NCI-H1694 (cell line): ENCODE results near the gene ZDHHC16.

Experiments used
- DNase-seq: peaks from one replicate; lab custom pipeline; 2025; lab: John Stamatoyannopoulos, UW

Gene ZDHHC16

GRCh38 chr10:97479939-97480338 lies 34.0 kb downstream of the ZDHHC16 start:
- no peak for DNase-seq

DNA sequence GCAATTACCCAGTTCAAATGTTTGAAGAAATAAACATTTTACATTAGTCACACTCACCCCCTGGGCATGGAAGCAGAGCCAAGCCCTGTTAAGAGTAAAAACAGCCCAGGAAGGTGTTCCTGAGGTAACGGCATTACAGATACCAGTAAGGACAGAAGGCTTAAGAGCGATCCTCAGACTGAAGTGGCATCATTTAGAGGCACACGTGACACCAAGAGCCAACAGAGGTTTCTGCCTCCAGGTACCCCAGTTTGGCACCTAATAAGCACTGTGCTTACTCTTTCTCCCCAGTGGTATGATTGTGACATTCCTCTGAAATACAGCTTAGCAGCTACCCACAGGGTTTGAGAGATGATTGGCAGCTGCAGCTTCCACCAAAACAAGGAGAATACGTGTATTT lies 35.1 kb downstream of the ZDHHC16 start:
- DNase-seq: no peak

DNA sequence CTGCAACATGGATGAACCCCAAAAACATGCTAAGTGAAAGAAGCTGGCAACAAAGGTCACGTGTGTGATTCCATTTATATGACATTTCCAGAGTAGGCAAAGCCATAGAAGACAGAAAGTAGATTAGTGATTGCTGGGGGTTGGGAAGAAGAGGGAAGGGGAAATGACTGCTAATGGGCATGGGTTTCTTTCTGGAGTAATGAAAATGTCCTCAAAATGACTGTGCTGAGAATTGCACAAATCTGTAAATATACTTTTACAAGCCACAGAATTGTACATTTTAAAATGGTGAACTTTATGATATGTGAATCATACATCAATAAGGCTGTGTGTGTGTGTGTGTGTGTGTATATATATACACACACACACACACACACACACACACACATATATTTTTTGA lies 36.4 kb downstream of the ZDHHC16 start:
- DNase-seq: no peak

- DNase-seq: no peak
Measured at GRCh38 chr10:97483506-97483905, 37.5 kb downstream of the ZDHHC16 start.

DNA sequence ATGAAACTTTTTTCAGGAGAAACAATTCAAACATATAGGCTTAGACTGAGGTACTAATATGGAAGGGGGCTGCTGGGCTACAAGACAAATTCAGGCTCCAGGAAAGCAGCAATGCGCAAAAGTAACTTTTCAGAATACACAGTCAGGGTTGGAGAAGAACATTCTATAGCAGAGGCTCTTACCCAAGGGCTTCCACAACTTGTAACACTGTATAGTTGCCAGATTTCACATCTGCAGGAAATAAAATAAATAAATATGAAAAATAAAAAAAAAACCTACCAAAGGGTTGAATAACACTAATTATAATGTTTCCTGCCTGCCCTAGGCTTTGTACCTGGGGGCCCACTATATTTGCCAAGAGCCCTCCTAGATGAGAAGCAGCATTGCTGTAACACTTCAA lies 37.9 kb downstream of the ZDHHC16 start:
- no peak for DNase-seq

DNA sequence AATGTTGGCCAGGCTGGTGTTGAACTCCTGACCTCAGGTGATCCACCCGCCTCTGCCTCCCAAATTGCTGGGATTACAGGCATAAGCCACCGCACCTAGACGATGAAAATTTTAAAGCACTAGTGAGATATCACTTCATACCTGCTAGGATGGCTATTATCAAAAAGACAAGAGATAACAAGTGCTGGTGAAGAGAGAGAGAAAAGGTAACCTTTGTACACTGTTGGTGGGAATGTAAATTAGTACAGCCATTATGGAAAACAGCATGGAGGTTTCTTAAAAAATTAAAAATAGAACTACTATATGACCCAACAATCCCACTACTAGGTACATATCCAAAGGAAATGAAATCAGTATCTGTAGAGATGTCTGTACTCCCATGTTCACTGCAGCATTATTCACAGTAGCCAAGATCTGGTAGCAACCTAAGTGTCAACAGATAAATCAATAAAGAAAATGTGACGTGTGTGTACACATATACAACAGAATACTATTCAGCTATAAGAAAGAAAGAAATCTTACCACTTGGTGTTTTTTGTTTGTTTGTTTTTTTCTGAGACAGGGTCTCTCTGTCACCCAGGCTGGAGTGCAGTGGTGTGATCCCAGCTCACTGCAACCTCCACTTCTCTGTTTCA lies 39.8 kb downstream of the ZDHHC16 start:
- DNase-seq: no peak

DNA sequence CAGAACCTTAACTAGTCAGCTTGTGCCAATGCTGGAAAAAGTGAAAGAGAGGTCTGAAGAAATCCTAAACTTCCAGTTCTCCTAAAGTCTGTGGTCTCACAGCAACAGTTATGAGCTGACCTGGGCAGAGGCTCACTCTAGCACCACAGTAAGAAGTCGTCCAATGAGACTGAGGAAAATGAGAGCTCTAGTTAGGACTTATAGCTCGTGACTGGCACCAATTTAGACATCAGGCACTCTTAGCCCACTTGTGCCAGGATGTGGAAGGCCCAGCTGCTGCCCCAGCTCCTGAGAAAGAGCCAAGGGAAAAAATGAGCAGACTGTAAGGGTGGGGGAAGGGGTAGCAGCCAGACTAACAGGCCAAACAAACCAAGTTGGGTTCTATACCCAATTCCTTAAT lies 44.6 kb downstream of the ZDHHC16 start:
- DNase-seq: peak; percentile 8

DNA sequence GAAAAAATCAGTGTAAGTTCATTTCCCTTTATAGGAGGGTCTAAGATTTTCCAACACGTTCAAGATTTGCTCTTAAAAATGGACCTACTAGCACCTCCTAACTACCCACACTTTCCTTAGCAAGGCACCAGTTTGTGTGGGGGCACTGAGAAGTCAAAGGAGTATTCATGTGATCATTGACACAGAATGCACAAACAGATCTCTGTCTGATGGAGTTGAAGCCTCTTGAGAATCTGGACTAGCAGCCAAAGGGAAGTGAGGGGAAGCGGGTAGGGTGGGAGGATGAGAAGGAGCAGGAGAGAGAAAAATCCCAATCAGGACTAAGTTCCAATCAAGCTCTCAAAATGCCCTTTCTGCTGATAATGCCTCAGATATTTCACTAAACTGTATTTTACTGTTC lies 48.2 kb downstream of the ZDHHC16 start:
- DNase-seq: no peak

GRCh38 chr10:97494863-97495506 lies 49.0 kb downstream of the ZDHHC16 start:
- DNase-seq: no peak

GRCh38 chr10:97497572-97498075 lies 51.6 kb downstream of the ZDHHC16 start:
- DNase-seq: peak; percentile 30

DNA sequence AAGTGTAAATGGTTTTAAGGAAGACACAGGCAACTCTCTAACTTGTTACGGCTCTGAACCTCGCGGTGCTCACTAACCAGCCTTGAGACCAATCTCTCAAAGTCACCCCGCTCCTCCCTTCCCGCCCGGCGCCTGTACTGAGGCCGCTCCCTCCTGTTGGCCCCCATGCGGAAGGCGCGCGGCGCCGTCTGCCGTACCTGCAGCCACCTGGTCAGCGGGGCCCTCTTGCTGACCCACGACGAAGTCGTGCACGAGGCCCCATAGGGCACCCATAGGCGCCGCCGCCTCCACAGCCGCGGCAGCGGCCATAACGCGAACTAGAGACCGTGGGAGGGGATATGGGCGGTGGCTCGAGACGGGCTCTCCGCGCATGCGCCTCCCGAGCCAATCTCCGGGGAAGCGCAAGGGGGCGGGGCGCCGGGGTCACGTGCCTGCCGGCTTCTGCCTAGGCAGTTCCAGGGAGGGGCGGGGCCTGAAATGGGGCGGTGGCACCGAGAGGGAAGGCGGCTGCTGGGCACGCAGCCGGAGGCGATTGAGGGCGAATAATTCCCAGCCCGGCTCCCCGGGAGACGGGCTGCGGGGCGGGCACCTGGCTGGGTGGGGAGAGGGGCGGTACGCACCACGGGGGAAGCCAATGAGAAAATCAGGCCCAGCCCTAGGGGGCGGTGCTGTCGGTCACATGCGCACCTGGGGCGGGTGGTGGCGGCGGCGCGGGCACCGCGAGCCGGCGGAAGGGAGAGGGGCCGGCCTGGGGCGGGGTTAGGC lies 52.3 kb downstream of the ZDHHC16 start, which contains the start of gene MMS19:
Gene MMS19 (minus strand): TSS at position 347 of the 765 bp plus-strand sequence. CDS start 38 bp downstream, at position 309.
- peak; percentile 89 for DNase-seq

GRCh38 chr10:97498841-97499560 lies 53.0 kb downstream of the ZDHHC16 start, which contains the start of gene UBTD1:
Gene UBTD1, plus strand, starts transcription at chr10:97498924. Its CDS starts 280 bp downstream, at chr10:97499204.
- DNase-seq: no peak

DNA sequence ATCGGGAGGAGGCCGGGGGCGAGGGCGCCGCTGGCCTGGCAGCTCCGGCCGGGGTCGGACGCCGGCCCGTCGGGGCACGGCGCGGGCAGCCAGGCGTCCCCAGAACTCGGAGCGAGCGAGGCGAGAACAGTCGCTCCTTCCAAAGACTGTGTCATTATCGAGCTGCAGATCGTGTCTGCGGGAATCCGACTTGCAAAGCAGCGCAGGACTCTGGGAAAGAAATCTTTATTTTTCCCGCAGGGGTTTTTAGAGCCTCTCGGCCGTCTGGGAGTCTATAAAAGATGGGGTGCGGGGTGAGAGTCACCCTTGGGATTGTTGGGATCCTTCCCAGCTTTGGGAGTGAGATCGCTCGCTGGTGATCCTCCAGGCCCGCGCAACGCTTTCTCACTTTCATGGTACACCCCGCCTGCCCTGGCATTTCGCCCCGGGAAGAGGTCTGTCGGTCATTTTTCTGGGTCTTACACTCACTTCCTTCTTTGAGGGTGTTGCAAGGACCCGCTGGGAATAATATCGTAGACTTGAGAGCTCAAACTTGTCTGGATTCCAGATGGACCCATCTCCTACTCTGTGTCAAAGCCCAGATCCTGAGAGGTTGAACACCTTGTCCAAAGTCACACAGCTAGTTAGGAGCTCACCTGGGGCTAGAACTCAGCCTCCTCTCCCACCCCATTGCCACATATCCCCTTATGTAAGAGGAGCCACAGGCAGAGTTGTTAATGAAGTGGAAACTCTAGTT lies 53.8 kb downstream of the ZDHHC16 start:
- DNase-seq: no peak

DNA sequence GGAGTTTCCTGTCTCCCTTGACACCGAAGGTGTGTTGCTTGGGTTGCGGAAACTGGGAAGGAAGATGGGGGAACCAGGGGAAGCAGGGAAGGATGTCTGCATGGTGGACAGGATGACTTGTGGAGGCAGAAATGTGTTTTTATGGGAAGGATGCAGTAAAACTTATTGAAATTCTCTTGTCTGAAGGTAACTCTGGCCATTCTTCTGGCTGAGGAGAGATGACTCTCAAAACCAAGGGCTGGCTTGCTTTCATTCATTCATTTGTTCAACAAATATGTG lies 54.3 kb downstream of the ZDHHC16 start:
- DNase-seq: no peak

DNA sequence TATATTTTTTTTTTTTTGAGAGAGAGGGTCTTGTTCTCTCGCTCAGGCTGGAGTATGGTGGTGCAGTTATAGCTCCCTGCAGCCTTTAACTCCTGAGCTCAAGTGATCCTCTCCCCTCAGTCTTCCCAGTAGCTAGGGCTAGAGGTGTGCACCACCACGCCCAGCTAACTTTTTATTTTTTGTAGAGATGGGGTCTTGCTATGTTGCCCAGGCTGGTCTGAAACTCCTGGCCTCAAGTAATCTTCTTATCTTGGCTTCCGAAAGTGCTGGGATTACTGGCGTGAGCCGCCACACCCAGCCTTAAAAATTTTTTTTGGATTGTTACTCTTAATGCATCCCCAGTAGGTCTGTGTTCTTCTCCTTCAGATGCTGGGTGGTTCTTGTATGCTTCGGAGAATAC lies 56.9 kb downstream of the ZDHHC16 start:
- no peak for DNase-seq

DNA sequence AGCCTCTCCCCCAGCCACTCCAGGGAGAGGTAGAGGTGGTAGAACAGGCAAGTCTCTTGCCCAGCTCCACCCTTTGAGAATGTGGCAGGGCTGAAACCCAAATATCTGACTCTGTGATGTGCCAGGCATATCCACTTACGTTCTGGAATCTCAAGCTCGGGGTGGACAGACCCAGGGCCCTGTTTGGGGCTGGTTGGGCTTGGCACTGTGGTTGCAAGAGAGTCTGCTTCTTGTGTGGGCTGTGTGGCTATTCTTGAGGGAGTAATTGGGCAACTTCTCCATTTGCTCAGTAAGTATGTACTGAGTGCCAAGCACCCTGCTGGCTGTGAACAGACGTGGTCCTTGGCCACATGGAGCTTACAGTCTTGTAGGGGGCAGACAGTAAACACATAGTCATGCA lies 57.4 kb downstream of the ZDHHC16 start:
- DNase-seq: no peak

DNA sequence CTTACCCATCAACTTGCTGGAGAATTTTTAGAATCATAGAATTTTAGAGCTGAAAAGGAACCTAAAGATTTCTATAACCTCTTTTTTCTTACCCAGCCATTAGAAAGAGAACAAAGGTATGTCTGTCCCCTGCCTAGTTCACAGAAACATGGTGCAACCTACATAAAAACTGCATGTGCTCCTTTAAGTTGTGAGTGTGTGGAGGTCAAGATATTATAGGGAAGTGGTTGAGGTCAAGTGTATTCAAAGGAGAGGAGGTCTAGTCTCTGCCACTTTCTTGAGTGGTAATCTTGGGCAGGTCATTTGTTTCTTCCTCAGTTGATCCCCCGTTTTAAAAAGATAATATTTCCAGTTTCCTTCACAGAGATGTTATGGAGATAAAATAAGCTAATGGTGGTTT lies 59.2 kb downstream of the ZDHHC16 start:
- DNase-seq: no peak

- DNase-seq: no peak
Measured at GRCh38 chr10:97506199-97506991, 60.4 kb downstream of the ZDHHC16 start.
